NT2/D1 (cell line): ENCODE results near the gene VRTN.

Experiments
- YY1 ChIP-seq: IDR thresholded peaks from 2 replicates; pipeline ENCODE4 v1.6.1; 2011; ENCODE audit not compliant: insufficient read length, insufficient read depth
- ZNF274 ChIP-seq: IDR thresholded peaks from 2 replicates; pipeline ENCODE4 v1.6.1; 2011; ENCODE audit warnings: mild to moderate bottlenecking, low read depth, low read length

DNA sequence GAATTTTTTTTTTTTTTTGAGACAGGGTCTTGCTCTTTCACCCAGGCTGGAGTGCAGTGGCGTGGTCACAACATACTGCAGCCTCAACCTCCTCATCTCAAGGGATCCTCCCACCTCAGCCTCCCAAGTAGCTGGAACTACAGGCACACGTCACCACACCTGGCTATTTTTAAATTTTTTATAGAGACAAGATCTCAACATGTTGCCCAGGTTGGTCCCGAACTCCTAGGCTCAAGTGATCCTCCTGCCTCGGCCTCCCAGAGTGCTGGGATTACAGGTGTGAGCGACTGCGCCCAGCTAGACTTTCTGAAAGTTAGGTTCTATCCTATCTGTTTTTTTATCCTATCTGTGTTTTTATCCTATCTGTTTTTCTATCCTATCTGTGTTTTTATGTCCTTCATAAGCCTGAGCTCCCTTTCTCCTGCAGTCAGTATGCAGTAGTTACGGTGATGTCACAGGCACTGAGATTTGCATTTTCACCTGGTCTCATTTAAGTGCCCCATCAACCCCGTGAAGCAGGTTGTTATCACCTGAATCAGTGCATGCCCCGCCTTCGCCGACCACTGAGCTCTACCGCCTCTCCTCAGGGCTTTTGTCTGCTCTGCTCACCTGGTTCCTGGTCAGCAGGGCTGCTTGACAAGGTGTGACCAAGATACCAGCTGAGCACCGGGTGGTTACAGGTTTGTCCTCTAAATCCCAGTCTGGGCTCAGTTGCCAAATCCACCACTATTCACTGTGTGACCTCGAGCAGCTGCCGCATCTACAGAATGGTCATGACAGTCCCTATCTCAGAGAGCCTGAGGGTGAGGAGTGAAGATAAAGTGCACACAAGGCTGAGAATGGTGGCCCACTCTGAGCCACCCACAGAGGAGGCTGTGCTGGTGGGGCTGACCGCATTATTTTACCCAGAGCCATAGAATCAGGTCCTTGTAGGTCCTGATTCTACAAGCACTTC is 44.6 kb downstream of the VRTN start:
- TF ChIP-seq YY1 = no peak
- TF ChIP-seq ZNF274 = no peak
